RPMI8226 (cell line): Measurements from ENCODE around the gene TBCD.
"Not testable (repeated sequence)": the region's sequence is repeated elsewhere in the genome, so short reads cannot be mapped to it uniquely, and the experiment has no call there.

Experiments used
- DNase-seq: peaks from one replicate; pipeline ENCODE4 v3.0.0-alpha.2; 2015

The TBCD gene

GRCh38 chr17:82767041-82767754, 15.3 kb downstream of the TBCD start:
- peak; percentile 47 for DNase-seq

- no peak for DNase-seq
Observed at GRCh38 chr17:82769041-82769440, 17.2 kb downstream of the TBCD start.

- no peak for DNase-seq
Observed at GRCh38 chr17:82772026-82772425, 20.2 kb downstream of the TBCD start.

- not testable (repeated sequence) for DNase-seq
Observed at GRCh38 chr17:82774456-82774855, 22.6 kb downstream of the TBCD start.

- DNase-seq, result no peak
Observed at GRCh38 chr17:82775001-82775823, 23.3 kb downstream of the TBCD start.

GRCh38 chr17:82776454-82776853, 24.6 kb downstream of the TBCD start:
- no peak for DNase-seq

GRCh38 chr17:82777778-82778375, 26.0 kb downstream of the TBCD start:
- not testable (repeated sequence) for DNase-seq

GRCh38 chr17:82779541-82779940, 27.7 kb downstream of the TBCD start:
- DNase-seq, result no peak

- DNase-seq, result no peak
Observed at GRCh38 chr17:82780195-82780594, 28.3 kb downstream of the TBCD start.

- no peak for DNase-seq
Observed at GRCh38 chr17:82780971-82781893, 29.4 kb downstream of the TBCD start.

- DNase-seq, result peak; percentile 81
Observed at GRCh38 chr17:82781894-82782274, 30.0 kb downstream of the TBCD start.

GRCh38 chr17:82782657-82783207, 30.9 kb downstream of the TBCD start:
- no peak for DNase-seq

GRCh38 chr17:82783498-82783897, 31.6 kb downstream of the TBCD start:
- no peak for DNase-seq

GRCh38 chr17:82785581-82785980, 33.7 kb downstream of the TBCD start:
- DNase-seq, result not testable (repeated sequence)

- peak; percentile 70 for DNase-seq
Observed at GRCh38 chr17:82786427-82786826, 34.6 kb downstream of the TBCD start.

GRCh38 chr17:82787081-82787848, 35.4 kb downstream of the TBCD start:
- peak; percentile 88 for DNase-seq

GRCh38 chr17:82788206-82789001, 36.5 kb downstream of the TBCD start:
- DNase-seq, result no peak

- no peak for DNase-seq
Observed at GRCh38 chr17:82789051-82789592, 37.3 kb downstream of the TBCD start.

GRCh38 chr17:82789806-82790205, 37.9 kb downstream of the TBCD start:
- no peak for DNase-seq

GRCh38 chr17:82790391-82790790, 38.5 kb downstream of the TBCD start:
- DNase-seq, result no peak
